Fibroblast of skin of left quadriceps (primary cell): Measurements from ENCODE around the gene ARID5A.
"Not testable (repeated sequence)": the region's sequence is repeated elsewhere in the genome, so short reads cannot be mapped to it uniquely, and the experiment has no call there.

Source experiments
- DNase-seq, 2 experiments: peaks; one replicate each; pipeline ENCODE4 v3.0.0-alpha.2; 2013; ENCODE audit warnings: low read depth in 2 of 2

The ARID5A gene

DNA sequence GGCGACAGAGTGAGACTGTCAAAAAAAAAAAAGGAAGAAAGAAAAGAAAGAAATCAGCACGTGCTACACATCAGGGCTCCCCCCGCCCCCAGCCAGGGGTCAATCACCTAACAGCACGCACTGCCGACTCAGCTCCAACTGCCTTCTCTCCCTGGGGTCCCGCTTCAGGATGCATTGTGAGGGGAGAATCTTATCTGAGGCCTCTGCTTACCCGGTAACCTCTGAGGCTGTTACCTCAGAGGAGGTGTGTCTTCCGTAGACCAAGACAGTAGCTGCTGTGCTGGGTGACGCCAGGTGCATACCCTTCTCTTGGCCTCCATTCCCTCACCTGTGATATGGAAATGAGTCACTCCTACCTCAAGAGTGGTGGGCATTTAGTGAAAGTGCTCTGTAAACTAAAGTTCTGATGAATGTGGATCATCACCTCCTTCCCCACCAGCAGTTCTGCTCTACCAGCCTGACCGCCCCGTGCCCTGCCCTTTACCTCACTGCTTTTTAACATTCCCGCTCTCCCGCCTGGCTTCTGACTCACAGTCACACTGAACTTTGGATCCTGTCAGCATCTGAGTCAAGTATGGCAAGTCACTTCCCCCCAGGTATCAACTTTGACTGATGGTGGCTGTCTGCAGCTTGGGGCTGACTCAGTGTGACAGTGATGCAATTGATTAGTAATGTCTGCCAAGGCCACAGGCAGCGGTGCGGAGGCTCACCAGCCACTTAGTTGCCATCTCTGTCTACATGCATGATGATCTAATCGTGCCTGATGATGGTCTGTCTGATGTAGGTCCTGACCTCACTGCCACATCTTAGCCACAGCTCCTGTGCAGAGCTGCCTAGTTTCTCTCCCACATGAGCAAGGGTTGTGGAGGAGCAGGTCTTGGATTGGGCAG is 20.1 kb downstream of the ARID5A start:
- no peak for DNase-seq

- not testable (repeated sequence) for DNase-seq
Measured at GRCh38 chr2:96557421-96557820, 20.9 kb downstream of the ARID5A start.

DNA sequence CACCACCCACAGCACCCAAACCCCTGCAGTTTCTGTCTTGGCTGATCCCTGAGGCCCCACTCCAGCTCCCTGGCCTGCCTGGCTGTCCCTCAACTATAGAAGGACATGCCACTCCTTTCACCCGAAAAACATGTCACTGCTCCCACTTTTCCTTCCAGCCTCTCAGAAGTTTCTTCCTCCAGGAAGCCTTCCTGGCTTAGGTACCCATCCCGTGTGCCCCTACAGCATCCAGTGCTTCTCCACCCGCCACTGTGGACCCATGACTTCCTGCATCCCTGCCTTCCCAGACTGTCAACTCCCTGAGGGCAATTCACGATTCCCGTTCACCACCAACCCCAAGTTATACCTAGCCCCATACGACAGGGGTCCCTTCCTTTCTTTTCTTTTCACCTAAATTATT is 21.5 kb downstream of the ARID5A start:
- DNase-seq = no peak

- DNase-seq = no peak
Measured at GRCh38 chr2:96558485-96558884, 21.9 kb downstream of the ARID5A start.

GRCh38 chr2:96564026-96564425 is 27.5 kb downstream of the ARID5A start:
- no peak for DNase-seq

- DNase-seq = no peak
Measured at GRCh38 chr2:96564563-96564962, 28.0 kb downstream of the ARID5A start.

GRCh38 chr2:96565111-96565510 is 28.6 kb downstream of the ARID5A start:
- DNase-seq = no peak

DNA sequence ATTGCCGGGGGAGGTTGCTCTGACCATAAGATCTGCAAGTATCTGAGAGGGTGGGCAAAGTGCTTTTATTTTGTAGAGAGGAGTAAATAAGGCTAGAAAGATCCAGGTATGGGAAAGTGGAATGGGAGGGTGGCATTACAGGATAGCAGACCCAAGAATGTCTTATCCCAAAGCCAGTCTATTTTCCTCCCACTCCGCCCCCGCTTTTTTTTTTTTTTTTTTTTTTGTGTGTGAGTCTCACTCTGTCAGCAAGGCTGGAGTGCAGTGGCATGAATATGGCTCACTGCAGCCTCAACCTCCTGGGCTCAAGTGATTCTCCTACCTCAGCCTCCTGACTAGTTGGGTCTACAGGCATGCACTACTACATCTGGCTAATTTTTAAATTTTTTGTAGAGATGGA is 31.5 kb downstream of the ARID5A start:
- no peak for DNase-seq

DNA sequence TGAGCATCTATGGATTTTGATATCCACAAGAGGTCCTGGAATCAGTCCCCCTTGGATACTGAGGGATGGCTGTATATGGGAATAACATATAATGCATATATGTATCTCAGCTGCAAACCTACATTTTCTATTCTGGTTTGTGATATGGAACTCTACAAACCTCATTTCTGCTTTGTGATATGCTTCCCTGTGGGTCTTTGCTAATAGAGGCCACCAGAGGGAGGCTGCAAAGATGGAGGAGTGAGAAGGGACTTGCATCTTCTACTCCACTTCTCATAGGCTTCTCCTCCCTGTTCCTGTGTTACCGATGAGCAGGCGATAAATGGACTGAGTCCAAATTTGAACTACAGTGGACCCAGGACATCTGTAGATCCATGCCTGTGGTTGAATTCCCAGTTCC is 37.8 kb downstream of the ARID5A start:
- DNase-seq = no peak

- no peak for DNase-seq
Measured at GRCh38 chr2:96575785-96576456, 39.4 kb downstream of the ARID5A start.

GRCh38 chr2:96577501-96577900 is 40.9 kb downstream of the ARID5A start:
- DNase-seq = no peak

DNA sequence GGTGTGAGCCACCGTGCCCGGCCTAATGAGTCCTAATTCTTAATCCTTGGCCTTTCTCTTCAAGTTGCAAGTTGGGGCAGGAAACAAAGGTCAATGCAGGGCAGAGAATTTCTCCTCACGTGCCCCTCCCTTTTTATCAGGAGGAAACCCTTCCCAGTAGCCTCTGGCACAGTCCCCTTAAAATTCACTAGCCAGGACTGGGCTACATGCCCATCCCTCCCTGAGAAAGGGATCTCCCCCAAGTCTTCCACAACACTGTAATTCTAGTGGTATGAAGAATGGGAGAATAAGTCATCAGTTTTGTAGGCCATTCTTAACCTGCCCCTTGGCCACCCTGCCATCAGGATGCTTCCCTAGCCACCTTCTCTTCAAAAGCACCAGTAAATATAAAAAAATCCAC is 42.2 kb downstream of the ARID5A start:
- no peak for DNase-seq

GRCh38 chr2:96579422-96579821 is 42.9 kb downstream of the ARID5A start:
- DNase-seq = no peak

- no peak for DNase-seq
Measured at GRCh38 chr2:96580771-96581170, 44.2 kb downstream of the ARID5A start.

- DNase-seq = no peak
Measured at GRCh38 chr2:96584017-96584416, 47.5 kb downstream of the ARID5A start.

DNA sequence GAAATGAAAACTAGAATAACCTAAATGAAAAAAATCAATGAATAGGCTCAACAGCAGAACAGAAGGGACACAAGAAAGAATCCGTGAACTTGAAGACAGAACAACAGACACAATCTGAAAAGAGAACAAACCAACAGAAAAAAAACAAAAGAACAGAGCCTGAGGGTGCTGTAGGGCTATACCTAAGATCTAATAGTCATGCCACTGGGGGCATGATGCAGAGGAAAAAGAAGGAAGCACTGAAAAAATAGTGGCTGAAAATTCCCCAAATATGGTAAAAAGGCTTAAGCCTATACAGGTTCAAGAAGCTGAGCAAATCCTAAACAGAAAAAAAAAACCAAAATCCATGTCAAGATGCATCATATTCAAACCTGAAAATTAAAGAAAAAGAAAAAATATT is 51.3 kb downstream of the ARID5A start:
- DNase-seq = no peak

GRCh38 chr2:96591054-96591453 is 54.5 kb downstream of the ARID5A start:
- no peak for DNase-seq

DNA sequence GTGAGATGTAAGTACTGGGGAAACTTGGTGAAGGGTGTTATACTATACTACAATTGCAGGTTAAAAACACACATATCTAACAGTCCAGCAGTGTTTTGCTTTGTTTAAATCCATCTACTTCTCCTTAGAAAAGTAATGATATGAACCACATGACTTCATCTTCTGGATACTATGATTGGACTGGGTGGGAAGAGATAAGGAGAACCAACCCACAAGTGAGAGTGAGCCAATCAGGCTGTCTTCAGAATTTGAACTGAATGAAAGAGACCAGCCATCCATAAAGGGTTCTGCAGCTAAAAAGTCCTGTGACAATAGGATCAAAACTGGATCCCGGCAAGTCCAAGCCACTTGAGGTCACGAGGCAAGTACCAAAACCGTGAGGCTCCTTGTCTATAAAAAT is 54.9 kb downstream of the ARID5A start:
- DNase-seq = no peak

DNA sequence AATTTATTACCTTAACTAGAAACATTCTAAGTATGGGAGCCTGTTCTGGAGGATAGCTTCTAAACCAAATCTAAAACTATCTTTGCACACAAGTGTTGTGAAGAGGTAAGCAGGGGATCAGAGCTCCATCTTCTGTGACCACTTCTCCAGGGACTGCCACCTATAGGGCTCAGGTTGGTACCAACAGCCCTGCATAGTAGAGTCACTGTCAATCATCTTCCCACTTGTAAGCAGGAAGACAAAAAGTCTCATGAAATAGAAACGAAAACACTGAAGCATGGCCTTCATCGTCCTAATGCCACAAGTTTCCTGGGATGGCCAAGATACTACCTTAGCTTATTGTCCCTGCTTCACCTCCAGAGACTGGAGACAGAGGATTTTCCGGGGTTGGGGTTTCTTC is 57.7 kb downstream of the ARID5A start:
- no peak for DNase-seq

GRCh38 chr2:96594691-96595152 is 58.2 kb downstream of the ARID5A start:
- DNase-seq = no peak

DNA sequence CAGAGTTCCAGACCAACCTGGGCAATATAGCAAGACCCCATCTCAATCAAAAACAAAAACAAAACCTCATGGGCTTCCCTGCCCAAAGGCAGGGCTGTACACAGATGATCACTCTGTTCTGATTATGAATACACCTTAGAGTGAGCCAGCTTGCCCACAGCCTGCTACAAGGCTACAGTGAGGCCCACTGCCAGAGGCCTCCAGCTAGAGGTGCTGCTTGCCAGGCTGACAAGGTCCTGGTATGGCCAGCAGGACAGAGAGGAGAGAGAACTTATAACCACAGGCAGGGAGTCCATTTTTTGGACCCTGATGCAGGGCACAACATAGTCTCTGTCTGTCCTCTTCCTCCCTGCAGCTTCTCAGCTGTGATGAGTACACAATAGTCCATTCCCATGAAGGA is 60.0 kb downstream of the ARID5A start:
- DNase-seq = no peak

- DNase-seq = no peak
Measured at GRCh38 chr2:96599941-96600340, 63.4 kb downstream of the ARID5A start.
